Lung (tissue), 12 donors: ENCODE data around the gene SLC45A1. TPM values are rescaled to one million over a fixed set of nuclear protein-coding genes. Genes with fewer than 3 reads are reported as not detected.

Source experiments
- ATAC-seq: fragments of 200-7000 bp; cut with Tn5 transposase; one replicate; pipeline ENCODE4 v1.9.1; 2020; ENCODE audit warnings: moderate number of reproducible peaks; ENCODE audit not compliant: insufficient read depth, low FRiP score
- DNase-seq, 3 donors: peaks; one replicate each; pipeline ENCODE4 v3.0.0-alpha.2; 2013 to 2017
- H3K27ac ChIP-seq, 2 donors: one replicate each; pipeline ENCODE4 v1.5.1; 2013; ENCODE audit warnings: mild to moderate bottlenecking in 2 of 2, moderate library complexity in 2 of 2, control low read depth in 1 of 2, inconsistent platforms in 1 of 2, low read depth in 1 of 2, low read length in 1 of 2
- H3K27me3 ChIP-seq, 3 donors: one replicate each; pipeline ENCODE4 v1.5.1; 2013; ENCODE audit warnings: low read length in 2 of 3; ENCODE audit not compliant: control insufficient read depth in 3 of 3, insufficient read depth in 3 of 3
- H3K36me3 ChIP-seq, 4 donors: one replicate each; pipeline ENCODE4 v1.5.1; 2013; ENCODE audit warnings: low read length in 4 of 4, mild to moderate bottlenecking in 1 of 4, moderate library complexity in 1 of 4; ENCODE audit not compliant: control insufficient read depth in 4 of 4, insufficient read depth in 4 of 4
- H3K4me1 ChIP-seq, 5 donors: one replicate each; pipeline ENCODE4 v1.5.1; 2013; ENCODE audit warnings: low read length in 5 of 5, mild to moderate bottlenecking in 2 of 5, moderate library complexity in 1 of 5; ENCODE audit not compliant: control insufficient read depth in 5 of 5, insufficient read depth in 5 of 5
- H3K4me3 ChIP-seq: one replicate; pipeline ENCODE4 v1.5.1; 2013; ENCODE audit warnings: mild to moderate bottlenecking, control low read depth, moderate library complexity
- H3K9ac ChIP-seq, 2 donors: one replicate each; pipeline ENCODE4 v1.5.1; 2013; ENCODE audit warnings: low read length in 2 of 2, control low read depth in 1 of 2; ENCODE audit not compliant: insufficient read depth in 1 of 2
- H3K9me3 ChIP-seq, 4 donors: one replicate each; pipeline ENCODE4 v1.5.1; 2013; ENCODE audit warnings: low read length in 3 of 4, mild to moderate bottlenecking in 1 of 4, moderate library complexity in 1 of 4; ENCODE audit not compliant: control insufficient read depth in 4 of 4, insufficient read depth in 3 of 4
- WGBS, 2 donors: extraction: QIAGEN DNeasy Blood & Tissue Kit; methylation state at CpG; one replicate each; pipeline ENCODE4 v1.1.7; 2013; 5-methylcytosine and 5-hydroxymethylcytosine counted together
- polyA plus RNA-seq, 2 donors: library from polyadenylated mRNA; stranded (reverse); fragments of 200-250 nt; gene quantifications; one replicate each; pipeline ENCODE4 v1.2.1, GENCODE V29; 2013
- total RNA-seq, 2 donors: library from RNA; depleted of rRNA in 1 of 2; stranded (reverse); fragments of >200 nt in 1 of 2; gene quantifications; one replicate each; pipeline ENCODE4 v1.2.1, GENCODE V29; 2014 to 2021
- TF ChIP-seq, protein P1 (sequence below): IDR thresholded peaks from 2 replicates; pipeline ENCODE4 v1.5.1; 2012; ENCODE audit warnings: mild to moderate bottlenecking; ENCODE audit errors: control extremely low read depth, extremely low read depth
- donor health status: control.
- donor health status: control.
- donor health status: Bipolar disorder and iron deficiency.
- donor health status: healthy.
- donor health status: DM: yes; HTN: yes; CAD: no.

The SLC45A1 gene
- total and polyA plus RNA-seq, 4 donors = 0.74 to 1.6 (median 1.1) TPM

DNA sequence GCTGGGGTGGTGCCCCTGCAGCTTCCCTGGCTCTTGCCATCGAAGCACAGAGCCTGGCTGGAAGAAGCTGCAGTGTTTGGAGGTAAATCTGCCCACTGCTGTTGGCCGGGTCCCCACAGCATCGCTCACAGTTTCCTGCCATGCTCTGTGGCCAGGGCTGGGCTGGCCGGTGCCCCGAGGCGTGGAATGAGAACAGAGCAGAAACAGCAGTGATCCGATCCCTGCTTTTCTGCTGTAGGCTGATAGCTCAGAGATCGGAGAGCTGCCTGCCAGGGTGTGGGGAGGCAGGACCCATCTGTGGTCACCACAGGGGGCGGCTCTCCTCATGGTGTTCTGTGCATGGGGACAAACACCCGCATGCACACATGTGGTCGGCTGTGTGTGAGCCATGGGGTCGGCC is 11.5 kb downstream of the SLC45A1 start:
- peak in 1 of 3 donors; percentile 18 for DNase-seq
- Histone ChIP-seq H3K36me3 (no peaks in the 10 kb centered on the region), H3K4me1 (no peaks in the 10 kb centered on the region), H3K4me3 (no peak overlapping the region), H3K9ac (no peak overlapping the region), H3K27me3 (no peaks in the 10 kb centered on the region), H3K9me3 (no peaks in the 10 kb centered on the region), H3K27ac (no peak overlapping the region)
- TF ChIP-seq, protein P1, sequence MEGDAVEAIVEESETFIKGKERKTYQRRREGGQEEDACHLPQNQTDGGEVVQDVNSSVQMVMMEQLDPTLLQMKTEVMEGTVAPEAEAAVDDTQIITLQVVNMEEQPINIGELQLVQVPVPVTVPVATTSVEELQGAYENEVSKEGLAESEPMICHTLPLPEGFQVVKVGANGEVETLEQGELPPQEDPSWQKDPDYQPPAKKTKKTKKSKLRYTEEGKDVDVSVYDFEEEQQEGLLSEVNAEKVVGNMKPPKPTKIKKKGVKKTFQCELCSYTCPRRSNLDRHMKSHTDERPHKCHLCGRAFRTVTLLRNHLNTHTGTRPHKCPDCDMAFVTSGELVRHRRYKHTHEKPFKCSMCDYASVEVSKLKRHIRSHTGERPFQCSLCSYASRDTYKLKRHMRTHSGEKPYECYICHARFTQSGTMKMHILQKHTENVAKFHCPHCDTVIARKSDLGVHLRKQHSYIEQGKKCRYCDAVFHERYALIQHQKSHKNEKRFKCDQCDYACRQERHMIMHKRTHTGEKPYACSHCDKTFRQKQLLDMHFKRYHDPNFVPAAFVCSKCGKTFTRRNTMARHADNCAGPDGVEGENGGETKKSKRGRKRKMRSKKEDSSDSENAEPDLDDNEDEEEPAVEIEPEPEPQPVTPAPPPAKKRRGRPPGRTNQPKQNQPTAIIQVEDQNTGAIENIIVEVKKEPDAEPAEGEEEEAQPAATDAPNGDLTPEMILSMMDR = no peak
- 73 to 79% methylated on average over 12 of the region's 12 CpGs for WGBS, 2 donors
- no peak for ATAC-seq

GRCh38 chr1:8329858-8330257 is 11.9 kb downstream of the SLC45A1 start:
- no peak for DNase-seq
- Histone ChIP-seq H3K9ac (no peak overlapping the region), H3K27ac (no peak overlapping the region), H3K27me3 (no peaks in the 10 kb centered on the region), H3K4me1 (no peaks in the 10 kb centered on the region), H3K4me3 (no peak overlapping the region), H3K9me3 (no peaks in the 10 kb centered on the region), H3K36me3 (no peaks in the 10 kb centered on the region)
- WGBS, 2 donors = 85 to 90% methylated on average over 14 of the region's 14 CpGs
- no peak for ATAC-seq
- TF ChIP-seq, protein P1 = no peak

DNA sequence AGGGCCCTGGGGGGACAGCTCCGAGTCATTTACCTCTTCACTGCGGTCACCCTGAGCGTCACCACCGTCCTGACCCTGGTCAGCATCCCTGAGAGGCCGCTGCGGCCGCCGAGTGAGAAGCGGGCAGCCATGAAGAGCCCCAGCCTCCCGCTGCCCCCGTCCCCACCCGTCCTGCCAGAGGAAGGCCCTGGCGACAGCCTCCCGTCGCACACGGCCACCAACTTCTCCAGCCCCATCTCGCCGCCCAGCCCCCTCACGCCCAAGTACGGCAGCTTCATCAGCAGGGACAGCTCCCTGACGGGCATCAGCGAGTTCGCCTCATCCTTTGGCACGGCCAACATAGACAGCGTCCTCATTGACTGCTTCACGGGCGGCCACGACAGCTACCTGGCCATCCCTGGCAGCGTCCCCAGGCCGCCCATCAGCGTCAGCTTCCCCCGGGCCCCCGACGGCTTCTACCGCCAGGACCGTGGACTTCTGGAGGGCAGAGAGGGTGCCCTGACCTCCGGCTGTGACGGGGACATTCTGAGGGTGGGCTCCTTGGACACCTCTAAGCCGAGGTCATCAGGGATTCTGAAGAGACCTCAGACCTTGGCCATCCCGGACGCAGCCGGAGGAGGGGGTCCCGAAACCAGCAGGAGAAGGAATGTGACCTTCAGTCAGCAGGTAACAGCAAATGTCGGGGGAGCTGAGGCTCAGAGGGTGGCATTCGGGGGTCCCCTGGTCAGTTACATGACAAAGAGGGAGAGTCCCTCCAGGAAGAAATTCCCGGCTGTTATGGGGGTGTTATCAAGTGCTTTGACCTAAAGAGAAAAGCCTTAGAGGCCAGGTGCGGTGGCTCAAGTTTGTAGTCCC is 12.6 kb downstream of the SLC45A1 start:
- Histone ChIP-seq H3K9ac (no peak overlapping the region), H3K4me1 (no peaks in the 10 kb centered on the region), H3K9me3 (no peaks in the 10 kb centered on the region), H3K36me3 (no peaks in the 10 kb centered on the region), H3K4me3 (no peak overlapping the region), H3K27ac (no peak overlapping the region), H3K27me3 (no peaks in the 10 kb centered on the region)
- 93 to 97% methylated on average over 47 of the region's 47 CpGs for WGBS, 2 donors
- TF ChIP-seq, protein P1 = no peak
- ATAC-seq (no peak), DNase-seq (no peak)
